IMR-90 (cell line): Measurements from ENCODE around the gene ARSB.

ENCODE experiments used
- CEBPB ChIP-seq: IDR thresholded peaks from 2 replicates; pipeline ENCODE4 v1.6.1; 2012; ENCODE audit warnings: low read depth, low read length, improper control_type of control experiment
- CTCF ChIP-seq: conservative IDR thresholded peaks from 2 replicates; pipeline ENCODE4 v1.5.1; 2012; ENCODE audit warnings: mild to moderate bottlenecking, low read depth, low read length, improper control_type of control experiment
- POLR2A ChIP-seq: IDR thresholded peaks from 2 replicates; pipeline ENCODE4 v1.6.1; 2012; ENCODE audit warnings: mild to moderate bottlenecking, low read depth, low read length
- RAD21 ChIP-seq: IDR thresholded peaks from 2 replicates; pipeline ENCODE4 v1.6.1; 2012; ENCODE audit warnings: low read length, improper control_type of control experiment

- TF ChIP-seq CEBPB (no peak), POLR2A (no peak), RAD21 (no peak), CTCF (no peak)
Measured at GRCh38 chr5:78803941-78804340, 181.2 kb downstream of the ARSB start.
